Activated T-cell treated with anti-CD3 and anti-CD28 coated beads for 4 hours (primary cell): ENCODE data around the gene EFHC2.
"Not testable (repeated sequence)": the region's sequence is repeated elsewhere in the genome, so short reads cannot be mapped to it uniquely, and the experiment has no call there.

Source experiments
- DNase-seq: peaks from one replicate; pipeline ENCODE4 v3.0.0-alpha.2; 2020

EFHC2 gene

GRCh38 chrX:44228621-44229020 is 114.9 kb downstream of the EFHC2 start:
- DNase-seq, result no peak

GRCh38 chrX:44227991-44228390 is 115.5 kb downstream of the EFHC2 start:
- DNase-seq, result no peak

- no peak for DNase-seq
Observed at GRCh38 chrX:44225667-44226066, 117.8 kb downstream of the EFHC2 start.

GRCh38 chrX:44224760-44225159 is 118.7 kb downstream of the EFHC2 start:
- DNase-seq, result no peak

GRCh38 chrX:44223150-44223549 is 120.3 kb downstream of the EFHC2 start:
- DNase-seq, result no peak

GRCh38 chrX:44218465-44218864 is 125.0 kb downstream of the EFHC2 start:
- no peak for DNase-seq

GRCh38 chrX:44216171-44216570 is 127.3 kb downstream of the EFHC2 start:
- no peak for DNase-seq

GRCh38 chrX:44203791-44204190 is 139.7 kb downstream of the EFHC2 start:
- no peak for DNase-seq

GRCh38 chrX:44202596-44202995 is 140.9 kb downstream of the EFHC2 start:
- DNase-seq, result no peak

- no peak for DNase-seq
Observed at GRCh38 chrX:44189116-44189515, 154.4 kb downstream of the EFHC2 start.

GRCh38 chrX:44187915-44188314 is 155.6 kb downstream of the EFHC2 start:
- DNase-seq, result not testable (repeated sequence)

- no peak for DNase-seq
Observed at GRCh38 chrX:44183329-44183728, 160.1 kb downstream of the EFHC2 start.

- no peak for DNase-seq
Observed at GRCh38 chrX:44178274-44179053, 165.0 kb downstream of the EFHC2 start.

- DNase-seq, result no peak
Observed at GRCh38 chrX:44175455-44175854, 168.0 kb downstream of the EFHC2 start.

- no peak for DNase-seq
Observed at GRCh38 chrX:44174061-44174460, 169.4 kb downstream of the EFHC2 start.

- no peak for DNase-seq
Observed at GRCh38 chrX:44173219-44173618, 170.3 kb downstream of the EFHC2 start.

- DNase-seq, result no peak
Observed at GRCh38 chrX:44167116-44167515, 176.4 kb downstream of the EFHC2 start.

- no peak for DNase-seq
Observed at GRCh38 chrX:44162964-44163475, 180.5 kb downstream of the EFHC2 start.

- no peak for DNase-seq
Observed at GRCh38 chrX:44157858-44158257, 185.6 kb downstream of the EFHC2 start.

- DNase-seq, result no peak
Observed at GRCh38 chrX:44157283-44157682, 186.2 kb downstream of the EFHC2 start.

GRCh38 chrX:44156726-44157125 is 186.7 kb downstream of the EFHC2 start:
- DNase-seq, result no peak

GRCh38 chrX:44155126-44155525 is 188.3 kb downstream of the EFHC2 start:
- DNase-seq, result no peak

GRCh38 chrX:44152852-44153251 is 190.6 kb downstream of the EFHC2 start:
- DNase-seq, result no peak

GRCh38 chrX:44147130-44147529 is 196.3 kb downstream of the EFHC2 start:
- DNase-seq, result no peak
